GM12891 (cell line): Measurements from ENCODE around the gene NBPF1.

Experiments used
- POLR2A ChIP-seq: IDR thresholded peaks from 2 replicates; pipeline ENCODE4 v1.6.1; 2011; ENCODE audit warnings: low read depth, low read length, control low read depth
- POLR2AphosphoS5 ChIP-seq: IDR thresholded peaks from 2 replicates; pipeline ENCODE4 v1.6.1; 2011; ENCODE audit warnings: low read depth, low read length, control low read depth
- TAF1 ChIP-seq: IDR thresholded peaks from 2 replicates; pipeline ENCODE4 v1.6.1; 2011; ENCODE audit warnings: low read depth, low read length, control low read depth

DNA sequence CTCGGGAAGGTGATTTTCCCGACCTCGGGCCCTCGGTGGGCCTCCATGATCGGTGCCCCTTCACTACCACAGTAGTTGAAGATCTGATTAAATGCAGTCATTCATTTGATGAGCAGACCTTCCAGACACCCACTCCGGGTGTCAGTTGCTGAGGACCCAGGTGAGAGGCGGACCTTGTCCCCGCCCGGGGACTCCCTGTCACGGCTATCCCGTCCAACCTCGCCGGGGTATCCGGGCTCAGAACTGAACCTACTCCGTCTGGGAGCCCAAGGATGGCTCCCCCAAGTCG lies 30.8 kb upstream of the NBPF1 start:
- TF ChIP-seq POLR2AphosphoS5 (no peak), POLR2A (no peak), TAF1 (no peak)
